ENCODE data around the gene PRKCE. TPM values are rescaled to one million over a fixed set of nuclear protein-coding genes. Genes with fewer than 3 reads are reported as not detected.

PRKCE gene
- polyA plus RNA-seq, 3 donors = 1.3 to 7.7 (median 2.3) TPM

GRCh38 chr2:45974056-45974455 is 322.6 kb downstream of the PRKCE start:
- Mint-ChIP-seq H3K4me3 (no peak overlapping the region), H3K27me3 (ENCODE audit: low read depth in 3 of 3) (peaks cover 0 to 2% (median 0%) of the 10 kb centered on the region in 3 donors), H3K36me3 (peaks cover 9 to 10% of the 10 kb centered on the region in 2 donors), H3K27ac (no peak overlapping the region), H3K4me1 (no peaks in the 10 kb centered on the region), H3K9me3 (no peaks in the 10 kb centered on the region)
- H3K27me3 ChIP-seq (ENCODE audit: control insufficient read depth in 2 of 2, insufficient read depth in 2 of 2, low read length in 2 of 2) = no peaks in the 10 kb centered on the region
- H3K36me3 ChIP-seq (replicated peaks in 1 of 2; ENCODE audit: control insufficient read depth in 1 of 2, insufficient read depth in 2 of 2, low read length in 2 of 2) = peaks cover 0 to 14% of the 10 kb centered on the region in 2 donors
- H3K4me2 ChIP-seq (replicated peaks; ENCODE audit: extremely low read depth, low read length, poor library complexity, severe bottlenecking) = no peak overlapping the region
- H3K79me2 ChIP-seq (ENCODE audit: insufficient read depth, low read length) = no peaks in the 10 kb centered on the region
- DNase-seq = no peak
- TF ChIP-seq CTCF (IDR thresholded peaks at IDR 0.05) = no peak
- H4K20me1 ChIP-seq (ENCODE audit: insufficient read depth, low read length) = no peaks in the 10 kb centered on the region
- intact Hi-C loops (cut with micrococcal nuclease) = no loop called here
- no peaks in the 10 kb centered on the region for H3K9me3 ChIP-seq (replicated peaks in 1 of 2; ENCODE audit: control insufficient read depth in 1 of 2, insufficient read depth in 1 of 2, low read length in 2 of 2)
- WGBS (ENCODE audit: insufficient coverage) = 93% methylated on average over 4 of the region's 4 CpGs
- H3K4me3 ChIP-seq (replicated peaks in 1 of 3; ENCODE audit: low read depth in 2 of 3, low read length in 3 of 3) = no peak overlapping the region
- H3K4me1 ChIP-seq (ENCODE audit: control insufficient read depth in 1 of 2, insufficient read depth in 2 of 2, low read length in 2 of 2) = no peaks in the 10 kb centered on the region
- no peak overlapping the region for H3K9ac ChIP-seq (ENCODE audit: insufficient read depth, low read length, poor library complexity, severe bottlenecking)
- H2AFZ ChIP-seq (ENCODE audit: insufficient read depth, low read depth, low read length, poor library complexity, severe bottlenecking) = no peak overlapping the region
- H3K27ac ChIP-seq (ENCODE audit: low read depth in 1 of 2, low read length in 2 of 2) = no peak overlapping the region

DNA sequence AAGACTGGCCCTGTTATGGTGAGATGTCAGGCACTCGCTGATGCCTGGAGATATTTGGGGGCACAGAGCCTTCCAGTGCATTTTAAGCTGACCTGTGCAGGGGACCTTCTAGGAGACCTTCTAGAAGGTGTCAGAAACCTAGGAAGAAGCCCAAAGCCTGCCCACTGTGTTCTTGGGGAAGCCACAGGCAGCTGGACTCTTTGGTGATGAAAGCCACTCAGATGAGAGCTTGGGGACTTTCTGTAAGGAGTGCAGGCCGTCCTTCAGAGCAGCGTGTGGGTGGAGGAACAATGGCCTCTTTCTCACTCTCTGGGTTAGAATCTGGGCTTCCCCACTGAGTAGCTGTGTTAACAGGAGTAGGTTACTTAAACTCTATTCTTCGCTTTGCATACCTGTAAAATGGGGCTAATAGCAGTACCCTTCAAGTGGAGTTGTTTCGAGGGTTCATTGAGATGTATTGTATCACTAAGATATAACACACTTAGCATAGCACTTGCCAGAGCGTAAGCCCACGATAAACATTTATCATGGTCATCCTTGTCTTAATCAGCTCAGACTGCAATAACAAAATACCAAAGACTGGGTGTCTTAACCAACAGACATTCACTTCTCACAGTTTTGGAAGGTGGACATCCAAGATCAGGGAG is 323.4 kb downstream of the PRKCE start:
- H4K20me1 ChIP-seq (ENCODE audit: insufficient read depth, low read length) = no peaks in the 10 kb centered on the region
- no peaks in the 10 kb centered on the region for H3K79me2 ChIP-seq (ENCODE audit: insufficient read depth, low read length)
- H3K27me3 ChIP-seq (ENCODE audit: control insufficient read depth in 2 of 2, insufficient read depth in 2 of 2, low read length in 2 of 2) = no peaks in the 10 kb centered on the region
- TF ChIP-seq CTCF (IDR thresholded peaks at IDR 0.05) = no peak
- no peak overlapping the region for H3K27ac ChIP-seq (ENCODE audit: low read depth in 1 of 2, low read length in 2 of 2)
- peaks cover 0 to 22% of the 10 kb centered on the region in 2 donors for H3K36me3 ChIP-seq (replicated peaks in 1 of 2; ENCODE audit: control insufficient read depth in 1 of 2, insufficient read depth in 2 of 2, low read length in 2 of 2)
- H3K27me3 Mint-ChIP-seq (ENCODE audit: low read depth in 3 of 3) = peaks cover 0 to 2% (median 0%) of the 10 kb centered on the region in 3 donors
- H3K9me3 ChIP-seq (replicated peaks in 1 of 2; ENCODE audit: control insufficient read depth in 1 of 2, insufficient read depth in 1 of 2, low read length in 2 of 2) = no peaks in the 10 kb centered on the region
- no peak overlapping the region for H3K9ac ChIP-seq (ENCODE audit: insufficient read depth, low read length, poor library complexity, severe bottlenecking)
- no peak overlapping the region for H3K4me2 ChIP-seq (replicated peaks; ENCODE audit: extremely low read depth, low read length, poor library complexity, severe bottlenecking)
- H3K36me3 Mint-ChIP-seq = peaks cover 14 to 15% of the 10 kb centered on the region in 2 donors
- no peaks in the 10 kb centered on the region for H3K4me1 Mint-ChIP-seq
- no peak overlapping the region for H3K4me3 ChIP-seq (replicated peaks in 1 of 3; ENCODE audit: low read depth in 2 of 3, low read length in 3 of 3)
- no peak overlapping the region for H2AFZ ChIP-seq (ENCODE audit: insufficient read depth, low read depth, low read length, poor library complexity, severe bottlenecking)
- no peak overlapping the region for H3K27ac Mint-ChIP-seq
- H3K4me1 ChIP-seq (ENCODE audit: control insufficient read depth in 1 of 2, insufficient read depth in 2 of 2, low read length in 2 of 2) = no peaks in the 10 kb centered on the region
- H3K9me3 Mint-ChIP-seq = no peaks in the 10 kb centered on the region
- no peak for DNase-seq
- intact Hi-C loops (cut with micrococcal nuclease) = no loop called here
- WGBS (ENCODE audit: insufficient coverage) = 100% methylated on average over 3 of the region's 7 CpGs
- no peak overlapping the region for H3K4me3 Mint-ChIP-seq
